Renal cortex interstitium (tissue), 11 donors: ENCODE results near the gene PACSIN1. TPM values are rescaled to one million over a fixed set of nuclear protein-coding genes. Genes with fewer than 3 reads are reported as not detected.

Source experiments
- DNase-seq, 11 donors: peaks; one replicate each; pipeline ENCODE4 v3.0.0-alpha.2; 2013; ENCODE audit warnings: low read depth in 9 of 11, low spot score in 4 of 11; ENCODE audit errors: extremely low read depth in 1 of 11
- polyA plus RNA-seq, 3 donors: library from polyadenylated mRNA; unstranded; fragments of 120-200 nt; gene quantifications; one replicate each; pipeline ENCODE4 v1.2.1, GENCODE V29; 2013; ENCODE audit not compliant: insufficient read length in 3 of 3

Gene PACSIN1
- polyA plus RNA-seq, 3 donors: 0.78 to 1.2 (median 0.92) TPM

- no peak for DNase-seq
Observed at GRCh38 chr6:34451192-34451591, 14.7 kb upstream of the PACSIN1 start.

GRCh38 chr6:34455831-34456230 is 10.0 kb upstream of the PACSIN1 start:
- DNase-seq: no peak

GRCh38 chr6:34457382-34457741 is 8.5 kb upstream of the PACSIN1 start:
- DNase-seq: no peak

- no peak for DNase-seq
Observed at GRCh38 chr6:34457742-34458735, 7.8 kb upstream of the PACSIN1 start.

- no peak for DNase-seq
Observed at GRCh38 chr6:34459899-34460593, 5.8 kb upstream of the PACSIN1 start.

- no peak for DNase-seq
Observed at GRCh38 chr6:34460796-34461507, 4.9 kb upstream of the PACSIN1 start.

GRCh38 chr6:34462010-34462409 is 3.9 kb upstream of the PACSIN1 start:
- DNase-seq: no peak

- DNase-seq: peak in 1 of 11 donors; percentile 35
Observed at GRCh38 chr6:34462551-34462971, 3.3 kb upstream of the PACSIN1 start.

GRCh38 chr6:34463299-34463698 is 2.6 kb upstream of the PACSIN1 start:
- no peak for DNase-seq

- DNase-seq: no peak
Observed at GRCh38 chr6:34463849-34464248, 2.0 kb upstream of the PACSIN1 start.

GRCh38 chr6:34466242-34467185 is 638 bp downstream of the PACSIN1 start:
- no peak for DNase-seq

GRCh38 chr6:34468378-34468892 is 2.6 kb downstream of the PACSIN1 start:
- DNase-seq: no peak

GRCh38 chr6:34469499-34469898 is 3.6 kb downstream of the PACSIN1 start:
- no peak for DNase-seq

- no peak for DNase-seq
Observed at GRCh38 chr6:34472425-34472824, 6.5 kb downstream of the PACSIN1 start.

GRCh38 chr6:34473967-34474366 is 8.1 kb downstream of the PACSIN1 start:
- DNase-seq: no peak

GRCh38 chr6:34474754-34475153 is 8.9 kb downstream of the PACSIN1 start:
- DNase-seq: no peak

- DNase-seq: no peak
Observed at GRCh38 chr6:34475238-34475682, 9.4 kb downstream of the PACSIN1 start.

GRCh38 chr6:34475767-34476328 is 10.0 kb downstream of the PACSIN1 start:
- DNase-seq: no peak
